ENCODE results near the gene KRT85. TPM values are rescaled to one million over a fixed set of nuclear protein-coding genes. Genes with fewer than 3 reads are reported as not detected.

KRT85 gene
- total RNA-seq: not detected in 2 replicates
- long read RNA-seq: 0 reads

GRCh38 chr12:52366738-52367485 lies at the start of gene KRT85:
Gene KRT85 (minus strand): TSS chr12:52367481. CDS start chr12:52367405, 76 bp downstream.
- Mint-ChIP-seq H3K27ac (ENCODE audit: unreplicated experiment) (no peak within 1 kb of the TSS), H3K4me1 (ENCODE audit: unreplicated experiment) (no peaks in the 10 kb centered on the region), H3K36me3 (ENCODE audit: unreplicated experiment) (no peaks in the 10 kb centered on the region), H3K4me3 (ENCODE audit: unreplicated experiment) (no peak within 1 kb of the TSS), H3K9me3 (ENCODE audit: unreplicated experiment) (no peaks in the 10 kb centered on the region), H3K27me3 (ENCODE audit: unreplicated experiment) (peaks cover 34% of the 10 kb centered on the region)
- DNase-seq (ENCODE audit: extremely low spot score, unreplicated experiment): no peak
- TF ChIP-seq, protein P1, sequence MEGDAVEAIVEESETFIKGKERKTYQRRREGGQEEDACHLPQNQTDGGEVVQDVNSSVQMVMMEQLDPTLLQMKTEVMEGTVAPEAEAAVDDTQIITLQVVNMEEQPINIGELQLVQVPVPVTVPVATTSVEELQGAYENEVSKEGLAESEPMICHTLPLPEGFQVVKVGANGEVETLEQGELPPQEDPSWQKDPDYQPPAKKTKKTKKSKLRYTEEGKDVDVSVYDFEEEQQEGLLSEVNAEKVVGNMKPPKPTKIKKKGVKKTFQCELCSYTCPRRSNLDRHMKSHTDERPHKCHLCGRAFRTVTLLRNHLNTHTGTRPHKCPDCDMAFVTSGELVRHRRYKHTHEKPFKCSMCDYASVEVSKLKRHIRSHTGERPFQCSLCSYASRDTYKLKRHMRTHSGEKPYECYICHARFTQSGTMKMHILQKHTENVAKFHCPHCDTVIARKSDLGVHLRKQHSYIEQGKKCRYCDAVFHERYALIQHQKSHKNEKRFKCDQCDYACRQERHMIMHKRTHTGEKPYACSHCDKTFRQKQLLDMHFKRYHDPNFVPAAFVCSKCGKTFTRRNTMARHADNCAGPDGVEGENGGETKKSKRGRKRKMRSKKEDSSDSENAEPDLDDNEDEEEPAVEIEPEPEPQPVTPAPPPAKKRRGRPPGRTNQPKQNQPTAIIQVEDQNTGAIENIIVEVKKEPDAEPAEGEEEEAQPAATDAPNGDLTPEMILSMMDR (IDR thresholded peaks at IDR 0.05): no peak

DNA sequence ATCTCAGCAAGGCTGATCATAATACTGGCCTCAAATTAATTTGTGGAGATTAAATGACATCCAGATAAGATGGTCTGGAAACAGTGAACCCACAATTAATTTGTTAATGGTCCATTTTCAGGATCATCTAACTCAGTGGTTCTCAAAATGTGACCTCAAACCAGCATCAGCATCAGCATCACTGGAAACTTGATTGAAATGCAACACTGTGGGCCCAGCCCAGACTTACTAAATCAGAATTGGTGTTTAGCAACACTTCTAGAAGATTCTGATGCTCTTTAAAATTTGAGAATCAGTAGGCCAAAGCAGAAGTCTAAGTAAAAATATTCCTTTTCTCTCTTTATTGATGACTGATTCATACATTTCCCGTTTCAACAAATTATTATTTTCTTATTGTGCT lies 49.5 kb upstream of the KRT85 start:
- TF ChIP-seq, protein P1 (IDR thresholded peaks at IDR 0.05): no peak
- Mint-ChIP-seq H3K9me3 (ENCODE audit: unreplicated experiment) (no peaks in the 10 kb centered on the region), H3K27ac (ENCODE audit: unreplicated experiment) (no peak overlapping the region), H3K36me3 (ENCODE audit: unreplicated experiment) (no peaks in the 10 kb centered on the region), H3K27me3 (ENCODE audit: unreplicated experiment) (peaks cover 24% of the 10 kb centered on the region), H3K4me1 (ENCODE audit: unreplicated experiment) (peaks cover 11% of the 10 kb centered on the region), H3K4me3 (ENCODE audit: unreplicated experiment) (no peak overlapping the region)
- no peak for DNase-seq (ENCODE audit: extremely low spot score, unreplicated experiment)

- H3K27ac Mint-ChIP-seq (ENCODE audit: unreplicated experiment): no peak overlapping the region
- H3K4me3 Mint-ChIP-seq (ENCODE audit: unreplicated experiment): no peak overlapping the region
- TF ChIP-seq, protein P1 (IDR thresholded peaks at IDR 0.05): no peak
- H3K4me1 Mint-ChIP-seq (ENCODE audit: unreplicated experiment): peaks cover 11% of the 10 kb centered on the region
- H3K9me3 Mint-ChIP-seq (ENCODE audit: unreplicated experiment): no peaks in the 10 kb centered on the region
- peaks cover 17% of the 10 kb centered on the region for H3K27me3 Mint-ChIP-seq (ENCODE audit: unreplicated experiment)
- no peaks in the 10 kb centered on the region for H3K36me3 Mint-ChIP-seq (ENCODE audit: unreplicated experiment)
- no peak for DNase-seq (ENCODE audit: extremely low spot score, unreplicated experiment)
These were observed 48.8 kb upstream of the KRT85 start for GRCh38 chr12:52415870-52416750.

GRCh38 chr12:52414936-52415335 lies 47.7 kb upstream of the KRT85 start:
- peaks cover 11% of the 10 kb centered on the region for H3K4me1 Mint-ChIP-seq (ENCODE audit: unreplicated experiment)
- H3K36me3 Mint-ChIP-seq (ENCODE audit: unreplicated experiment): no peaks in the 10 kb centered on the region
- no peaks in the 10 kb centered on the region for H3K9me3 Mint-ChIP-seq (ENCODE audit: unreplicated experiment)
- no peak overlapping the region for H3K27ac Mint-ChIP-seq (ENCODE audit: unreplicated experiment)
- no peak for DNase-seq (ENCODE audit: extremely low spot score, unreplicated experiment)
- H3K4me3 Mint-ChIP-seq (ENCODE audit: unreplicated experiment): no peak overlapping the region
- TF ChIP-seq, protein P1 (IDR thresholded peaks at IDR 0.05): no peak
- H3K27me3 Mint-ChIP-seq (ENCODE audit: unreplicated experiment): peaks cover 10% of the 10 kb centered on the region
